Tibial artery (tissue), 4 donors: ENCODE data around the gene TRIM65.
"Not testable (repeated sequence)": the region's sequence is repeated elsewhere in the genome, so short reads cannot be mapped to it uniquely, and the experiment has no call there.

ENCODE experiments used
- DNase-seq, 2 donors: peaks; one replicate each; pipeline ENCODE4 v3.0.0-alpha.2; 2019
- H3K27ac ChIP-seq, 2 donors: fragments of 200-600 bp; sonication (generic) in 1 of 2; 1 replicate in 1 of 2; 2 replicates in 1 of 2; pipeline ENCODE4 v1.5.1; 2018 to 2019; ENCODE audit warnings: mild to moderate bottlenecking in 1 of 2
- H3K27me3 ChIP-seq, 2 donors: fragments of 200-600 bp; sonication (generic) in 1 of 2; one replicate each; pipeline versions ENCODE4 v1.5.1 to v1.6.0; 2016 to 2019
- H3K36me3 ChIP-seq, 3 donors: fragments of 200-600 bp; sonication (generic) in 2 of 3; one replicate each; pipeline ENCODE4 v1.5.1; 2016 to 2019; ENCODE audit warnings: mild to moderate bottlenecking in 2 of 3
- H3K4me1 ChIP-seq, 4 donors: fragments of 200-600 bp; sonication (generic) in 2 of 4; 1 replicate in 3 of 4; 2 replicates in 1 of 4; pipeline ENCODE4 v1.5.1; 2016 to 2019
- H3K4me3 ChIP-seq, 2 donors: fragments of 200-600 bp; sonication (generic) in 1 of 2; 1 replicate in 1 of 2; 2 replicates in 1 of 2; pipeline ENCODE4 v1.5.1; 2018 to 2019; ENCODE audit warnings: mild to moderate bottlenecking in 2 of 2
- H3K9me3 ChIP-seq, 3 donors: fragments of 200-600 bp; sonication (generic) in 1 of 3; one replicate each; pipeline ENCODE4 v1.5.1; 2016 to 2019
- CTCF ChIP-seq, 2 experiments: fragments of 200-600 bp in 1 of 2; fragments of 450-650 bp in 1 of 2; IDR thresholded peaks; one replicate each; pipeline ENCODE4 v1.5.1; 2017 to 2019; ENCODE audit warnings: antibody characterized with exemption in 2 of 2, mild to moderate bottlenecking in 1 of 2, moderate library complexity in 1 of 2
- intact Hi-C: fragments of 100-400 bp; cut with DNase I; formaldehyde crosslinking; loops from one replicate; pipeline ENCODE4 v1.15.0; 2023; ENCODE audit warnings: low total_unique reads

TRIM65 gene

GRCh38 chr17:75869282-75870141, 27.2 kb downstream of the TRIM65 start:
- Histone ChIP-seq H3K27ac (peak overlapping the region; percentile 92 to 97), H3K4me3 (peak overlapping the region; percentile 32 to 38), H3K4me1 (peaks cover 11 to 71% (median 58%) of the 10 kb centered on the region in 4 donors), H3K27me3 (no peaks in the 10 kb centered on the region), H3K36me3 (peaks cover 3 to 9% (median 9%) of the 10 kb centered on the region in 3 donors), H3K9me3 (no peaks in the 10 kb centered on the region)
- peak; percentile 78 to 88 for DNase-seq
- intact Hi-C loops: no loop called here
- no peak for TF ChIP-seq CTCF (IDR thresholded peaks at IDR 0.05)

GRCh38 chr17:75868730-75869281, 27.9 kb downstream of the TRIM65 start:
- H3K9me3 ChIP-seq, intact Hi-C loops, H3K27me3 ChIP-seq, DNase-seq, H3K4me3 ChIP-seq, H3K36me3 ChIP-seq: not testable (repeated sequence)
- peaks cover 11 to 69% (median 56%) of the 10 kb centered on the region in 4 donors for H3K4me1 ChIP-seq
- H3K27ac ChIP-seq: peak overlapping the region; percentile 92 to 97

- intact Hi-C loops, DNase-seq, H3K4me3 ChIP-seq, H3K9me3 ChIP-seq, H3K36me3 ChIP-seq, H3K27me3 ChIP-seq: not testable (repeated sequence)
- peak overlapping the region in 1 of 2 donors; percentile 73 for H3K27ac ChIP-seq
- peaks cover 6 to 37% (median 30%) of the 10 kb centered on the region in 4 donors for H3K4me1 ChIP-seq
These were observed 31.2 kb downstream of the TRIM65 start for GRCh38 chr17:75865404-75866188.

GRCh38 chr17:75864887-75865286, 31.9 kb downstream of the TRIM65 start:
- H3K27ac ChIP-seq: peak overlapping the region; percentile 46 to 73
- H3K4me3 ChIP-seq, H3K36me3 ChIP-seq, H3K9me3 ChIP-seq, intact Hi-C loops, H3K27me3 ChIP-seq, DNase-seq: not testable (repeated sequence)
- peaks cover 4 to 30% (median 24%) of the 10 kb centered on the region in 4 donors for H3K4me1 ChIP-seq

GRCh38 chr17:75864448-75864871, 32.3 kb downstream of the TRIM65 start:
- no peaks in the 10 kb centered on the region for H3K27me3 ChIP-seq
- DNase-seq: peak; percentile 75 to 86
- intact Hi-C loops: no loop called here
- no peaks in the 10 kb centered on the region for H3K9me3 ChIP-seq
- H3K4me1 ChIP-seq: peaks cover 0 to 26% (median 19%) of the 10 kb centered on the region in 4 donors
- TF ChIP-seq CTCF (IDR thresholded peaks at IDR 0.05): no peak
- H3K36me3 ChIP-seq: no peaks in the 10 kb centered on the region
- peak overlapping the region; percentile 46 to 73 for H3K27ac ChIP-seq
- no peak overlapping the region for H3K4me3 ChIP-seq

- TF ChIP-seq CTCF (IDR thresholded peaks at IDR 0.05): no peak
- intact Hi-C loops: no loop called here
- Histone ChIP-seq H3K9me3 (no peaks in the 10 kb centered on the region), H3K4me3 (no peak overlapping the region), H3K4me1 (peaks cover 0 to 13% (median 8%) of the 10 kb centered on the region in 4 donors), H3K36me3 (no peaks in the 10 kb centered on the region), H3K27me3 (no peaks in the 10 kb centered on the region), H3K27ac (no peak overlapping the region)
- peak; percentile 58 to 70 for DNase-seq
These were observed 34.8 kb downstream of the TRIM65 start for GRCh38 chr17:75861927-75862317.

- DNase-seq, H3K9me3 ChIP-seq, H3K36me3 ChIP-seq, intact Hi-C loops, H3K4me3 ChIP-seq, H3K27me3 ChIP-seq: not testable (repeated sequence)
- Histone ChIP-seq H3K27ac (peak overlapping the region in 1 of 2 donors; percentile 20), H3K4me1 (peaks cover 0 to 15% (median 8%) of the 10 kb centered on the region in 4 donors)
These were observed 37.4 kb downstream of the TRIM65 start for GRCh38 chr17:75859358-75859757.
